H7 (cell line): ENCODE data around the gene KCNQ1. TPM values are rescaled to one million over a fixed set of nuclear protein-coding genes. Genes with fewer than 3 reads are reported as not detected.

Experiments
- DNase-seq: peaks from one replicate; pipeline ENCODE4 v3.0.0; 2012
- H3K27me3 ChIP-seq: 2 replicates; pipeline ENCODE4 v1.6.0; 2011; ENCODE audit warnings: mild to moderate bottlenecking, low read length; ENCODE audit not compliant: control insufficient read depth, insufficient read depth
- H3K36me3 ChIP-seq: replicated peaks from 2 replicates; pipeline ENCODE4 v1.5.1; 2011; ENCODE audit warnings: low read length; ENCODE audit not compliant: control insufficient read depth, insufficient read depth
- H3K4me3 ChIP-seq: 2 replicates; pipeline ENCODE4 v1.5.1; 2011; ENCODE audit warnings: low read depth, mild to moderate bottlenecking, control low read depth, low read length, moderate library complexity; ENCODE audit not compliant: insufficient read depth
- total RNA-seq: library from RNA; depleted of rRNA; stranded (reverse); fragments of >200 nt; shearing (Covaris generic); gene quantifications from 2 replicates; pipeline ENCODE4 v1.2.3, GENCODE V29; 2014

The KCNQ1 gene
- total RNA-seq, 1 experiment from 2014 or later: 0.48 TPM

DNA sequence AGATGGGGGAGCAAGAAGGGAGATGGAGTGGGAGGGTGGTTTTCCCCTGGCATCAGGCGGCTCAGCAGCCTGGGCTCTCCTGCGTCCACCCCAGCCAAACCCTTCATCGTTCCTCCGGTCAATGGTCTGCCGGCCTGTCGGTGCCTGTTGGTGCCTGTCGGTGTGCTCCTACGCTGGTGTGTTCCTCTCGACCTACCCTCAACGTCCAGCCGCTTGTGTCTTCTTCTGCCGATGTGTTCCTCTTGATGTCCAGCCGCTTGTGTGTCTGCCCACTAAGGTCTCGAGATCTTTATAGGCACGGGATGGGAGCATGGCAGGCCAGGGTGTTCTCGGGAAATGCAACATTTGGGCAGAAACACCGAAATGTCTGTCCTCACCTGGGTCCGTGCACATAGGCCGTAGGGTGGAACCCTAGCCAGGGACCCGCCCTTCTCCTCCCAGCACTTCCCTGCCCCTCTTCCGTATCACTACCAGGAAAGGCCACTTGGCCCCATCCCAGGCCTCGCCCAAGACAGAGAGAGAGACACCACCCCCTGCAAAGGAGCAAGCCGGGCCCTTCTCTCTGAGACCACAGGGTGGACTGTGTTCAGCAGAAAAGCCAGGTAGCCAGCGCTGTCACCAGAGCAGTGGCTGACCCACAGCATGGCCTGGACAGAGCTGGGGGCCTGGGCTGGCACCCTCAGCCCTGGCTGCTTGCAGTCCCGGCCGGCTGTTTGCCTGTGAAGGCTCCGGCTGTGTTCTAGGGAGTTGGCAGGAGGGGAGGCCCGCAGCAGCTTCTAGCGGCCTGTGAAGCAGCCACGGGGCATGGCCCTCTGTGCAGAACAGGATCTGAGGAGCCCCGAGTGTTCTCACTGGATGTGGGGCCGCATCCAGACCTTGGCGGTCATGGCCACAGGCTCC, 316.6 kb downstream of the KCNQ1 start:
- Histone ChIP-seq H3K4me3 (no peak overlapping the region), H3K36me3 (no peaks in the 10 kb centered on the region), H3K27me3 (peaks cover 2% of the 10 kb centered on the region; the same call in 1 of the 2 replicates)
- DNase-seq: peak; percentile 49

DNA sequence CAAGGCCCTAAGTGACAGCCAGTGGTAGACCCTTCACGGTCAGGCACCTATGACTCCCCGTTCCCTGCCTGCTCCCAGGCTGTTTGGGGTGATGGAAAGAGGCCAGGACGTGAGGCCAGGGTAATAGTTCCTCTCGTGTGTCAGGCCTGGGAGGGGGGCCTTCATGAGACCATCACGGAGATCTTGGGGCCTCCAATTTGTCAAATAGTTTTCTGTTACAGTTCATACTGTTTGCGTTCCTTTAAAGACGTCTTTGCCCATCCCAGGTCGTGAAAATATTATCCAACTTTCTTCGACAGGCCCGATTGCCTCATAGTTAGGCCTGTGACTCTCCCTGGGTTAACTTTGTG, 317.2 kb downstream of the KCNQ1 start:
- no peaks in the 10 kb centered on the region for H3K36me3 ChIP-seq
- DNase-seq: no peak
- no peak overlapping the region for H3K4me3 ChIP-seq
- H3K27me3 ChIP-seq: peaks cover 2% of the 10 kb centered on the region; the same call in 1 of the 2 replicates

DNA sequence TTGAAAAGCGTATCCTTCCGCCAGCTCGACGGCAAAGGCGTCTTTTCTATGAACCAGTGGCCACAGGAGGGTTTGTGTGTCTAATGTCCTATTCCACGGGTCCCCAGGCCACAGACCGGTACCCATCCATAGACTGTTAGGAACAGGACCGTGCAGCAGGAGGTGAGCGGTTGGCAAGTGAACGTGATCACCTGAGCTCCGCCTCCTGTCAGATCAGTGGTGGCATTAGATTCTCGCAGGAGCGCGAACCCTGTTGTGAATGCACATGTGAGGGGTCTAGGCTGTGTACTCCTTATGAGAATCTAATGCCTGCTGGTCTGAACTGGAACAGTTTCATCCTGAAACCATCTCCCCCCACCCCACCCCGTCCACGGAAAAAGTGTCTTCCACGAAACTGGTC, 317.6 kb downstream of the KCNQ1 start:
- Histone ChIP-seq H3K36me3 (no peaks in the 10 kb centered on the region), H3K27me3 (peaks cover 5% of the 10 kb centered on the region), H3K4me3 (no peak overlapping the region)
- no peak for DNase-seq

DNA sequence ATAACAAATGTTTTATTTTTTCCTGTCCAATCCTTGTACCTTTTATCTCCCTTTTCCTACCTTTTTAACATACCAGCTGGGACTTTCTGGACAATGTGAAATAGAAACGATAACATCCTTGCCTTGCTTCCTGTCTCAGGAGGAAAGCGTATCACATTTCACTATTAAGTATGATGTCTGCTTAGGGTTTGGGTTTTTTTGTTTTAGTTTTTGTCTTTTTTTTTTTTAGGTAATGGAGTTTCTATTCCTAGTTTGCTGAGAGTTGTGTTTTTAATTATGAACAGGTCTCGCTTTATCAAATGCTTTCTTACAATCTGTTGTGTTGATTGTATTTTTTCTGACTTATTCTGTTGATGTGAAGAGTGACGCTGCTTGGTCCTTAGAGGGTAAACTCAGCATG, 319.2 kb downstream of the KCNQ1 start:
- H3K27me3 ChIP-seq: peaks cover 7% of the 10 kb centered on the region
- no peaks in the 10 kb centered on the region for H3K36me3 ChIP-seq
- H3K4me3 ChIP-seq: no peak overlapping the region
- no peak for DNase-seq

DNA sequence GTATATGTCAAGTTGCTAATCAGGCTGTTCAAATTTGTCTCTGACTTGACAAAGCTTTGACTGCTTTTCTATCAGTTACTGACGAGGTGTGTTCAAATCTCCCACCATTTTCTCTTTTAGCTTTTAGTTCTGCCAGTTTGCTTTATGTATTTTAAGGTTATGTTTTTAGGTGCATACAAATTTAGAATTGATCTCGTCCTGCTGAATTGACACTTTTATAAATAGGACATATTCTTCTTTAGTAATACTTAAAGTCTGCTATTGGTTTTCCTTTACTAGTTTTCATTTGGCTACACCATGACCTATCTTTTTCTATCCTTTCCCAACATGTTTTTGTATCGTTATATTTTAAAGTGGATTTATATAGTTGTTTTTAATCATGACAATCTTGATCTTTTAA, 320.7 kb downstream of the KCNQ1 start:
- no peak overlapping the region for H3K4me3 ChIP-seq
- H3K27me3 ChIP-seq: peaks cover 7% of the 10 kb centered on the region
- DNase-seq: no peak
- H3K36me3 ChIP-seq: no peaks in the 10 kb centered on the region

DNA sequence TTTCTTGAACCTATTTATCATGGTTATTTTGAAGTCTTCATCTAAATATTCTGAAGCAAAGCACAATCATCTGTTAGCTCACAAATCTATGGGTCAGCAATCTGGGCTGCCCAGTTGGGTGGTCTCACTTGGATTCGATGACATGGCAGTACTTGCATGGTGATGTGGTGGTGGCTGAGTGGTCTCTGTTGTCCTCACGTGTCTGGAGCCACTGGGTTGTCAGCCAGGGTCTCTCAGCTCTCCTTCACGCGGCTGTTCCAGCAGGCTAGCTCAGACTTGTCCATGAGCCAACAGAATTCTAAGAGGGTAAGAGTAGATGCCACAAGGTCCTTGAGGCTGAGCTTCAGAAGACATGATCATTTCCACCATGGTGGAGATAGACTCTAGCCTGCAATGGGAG, 321.4 kb downstream of the KCNQ1 start:
- Histone ChIP-seq H3K36me3 (no peaks in the 10 kb centered on the region), H3K27me3 (peaks cover 10% of the 10 kb centered on the region), H3K4me3 (no peak overlapping the region)
- DNase-seq: no peak

DNA sequence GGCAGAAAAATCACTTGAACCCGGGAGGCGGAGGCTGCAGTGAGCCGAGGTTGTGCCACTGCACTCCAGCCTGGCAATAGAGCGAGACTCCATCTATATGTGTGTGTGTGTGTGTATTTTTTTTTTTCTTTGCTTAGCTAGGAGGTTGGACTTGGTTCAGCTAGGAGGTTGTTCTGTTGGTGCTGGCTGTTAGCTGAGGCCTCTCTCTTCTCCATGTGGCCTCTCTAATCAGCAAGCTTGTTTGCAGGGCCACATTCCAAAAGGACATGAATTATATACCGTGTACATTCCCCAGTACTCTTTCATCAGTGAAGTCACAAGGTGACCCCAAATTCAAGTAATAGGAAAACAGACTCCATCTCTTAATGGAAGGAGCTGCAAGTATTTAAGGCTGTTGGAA, 322.3 kb downstream of the KCNQ1 start:
- H3K4me3 ChIP-seq: no peak overlapping the region
- peaks cover 13% of the 10 kb centered on the region for H3K27me3 ChIP-seq
- no peak for DNase-seq
- no peaks in the 10 kb centered on the region for H3K36me3 ChIP-seq

DNA sequence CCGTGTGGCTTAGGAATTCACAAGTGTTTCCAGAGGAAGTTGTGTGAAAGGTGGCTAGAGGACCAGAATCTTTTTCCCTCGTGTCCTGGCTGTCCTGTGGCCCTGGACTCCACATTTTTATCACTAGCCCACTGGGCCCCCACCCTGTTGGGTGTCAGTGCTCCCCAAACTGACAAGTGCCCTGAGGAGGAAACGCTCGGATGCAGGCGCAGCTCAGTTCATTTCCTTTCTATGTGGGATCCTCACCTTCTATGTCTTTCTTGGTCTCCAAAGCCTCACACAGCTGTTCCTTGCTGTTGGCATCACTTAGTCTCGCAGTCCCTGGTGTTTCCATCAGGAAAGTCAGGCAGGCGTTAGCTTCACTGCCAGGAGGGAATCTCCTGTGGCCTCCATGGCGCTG, 323.0 kb downstream of the KCNQ1 start:
- no peak for DNase-seq

DNA sequence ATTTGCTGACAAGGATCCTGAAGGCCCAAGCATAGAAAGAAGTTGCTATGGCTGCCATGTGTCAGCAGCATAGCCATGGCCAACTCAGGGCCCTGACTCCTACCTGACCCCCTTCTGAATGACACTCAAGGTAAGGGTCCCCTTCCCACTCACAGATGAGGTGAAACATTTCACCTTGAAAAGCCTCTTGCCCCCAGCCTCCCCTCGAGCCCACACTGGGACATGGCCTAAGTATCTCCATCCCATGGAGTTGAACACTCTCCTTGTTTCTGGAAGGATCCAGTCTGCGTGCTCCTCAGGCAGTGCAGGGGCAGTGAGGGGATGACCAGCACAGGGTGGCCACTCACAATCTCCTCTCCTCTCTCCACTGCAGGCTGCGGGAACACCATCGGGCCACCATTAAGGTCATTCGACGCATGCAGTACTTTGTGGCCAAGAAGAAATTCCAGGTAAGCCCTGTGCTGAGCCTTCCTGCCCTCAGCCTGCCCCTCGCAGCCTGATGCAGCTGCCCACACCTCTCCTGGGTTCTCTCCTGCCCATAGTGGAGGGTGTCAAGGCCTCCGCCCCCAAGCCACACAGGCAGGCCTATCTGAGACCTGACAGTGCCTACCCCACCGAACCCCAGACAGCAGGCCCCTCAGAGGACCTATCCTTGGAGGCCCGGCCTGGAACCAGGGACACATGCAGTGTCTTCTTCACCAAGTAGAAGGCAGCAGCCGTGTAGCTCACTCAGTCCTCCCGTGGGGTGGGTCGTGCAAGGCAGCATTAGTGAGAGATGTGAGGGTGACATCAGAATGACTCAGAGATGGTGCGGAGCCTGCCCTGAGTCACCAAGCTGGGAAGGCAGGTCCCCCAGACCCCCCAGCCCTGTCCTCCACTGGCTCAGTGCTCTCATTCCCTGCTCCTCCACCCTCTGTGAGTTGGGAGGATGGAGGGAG, 323.9 kb downstream of the KCNQ1 start:
- Histone ChIP-seq H3K27me3 (peaks cover 19% of the 10 kb centered on the region), H3K4me3 (no peak overlapping the region), H3K36me3 (no peaks in the 10 kb centered on the region)
- DNase-seq: no peak

More for the DNA sequence above, 323.0 kb downstream of the KCNQ1 start:
- Histone ChIP-seq H3K27me3 (peaks cover 17% of the 10 kb centered on the region), H3K4me3 (no peak overlapping the region), H3K36me3 (no peaks in the 10 kb centered on the region)

DNA sequence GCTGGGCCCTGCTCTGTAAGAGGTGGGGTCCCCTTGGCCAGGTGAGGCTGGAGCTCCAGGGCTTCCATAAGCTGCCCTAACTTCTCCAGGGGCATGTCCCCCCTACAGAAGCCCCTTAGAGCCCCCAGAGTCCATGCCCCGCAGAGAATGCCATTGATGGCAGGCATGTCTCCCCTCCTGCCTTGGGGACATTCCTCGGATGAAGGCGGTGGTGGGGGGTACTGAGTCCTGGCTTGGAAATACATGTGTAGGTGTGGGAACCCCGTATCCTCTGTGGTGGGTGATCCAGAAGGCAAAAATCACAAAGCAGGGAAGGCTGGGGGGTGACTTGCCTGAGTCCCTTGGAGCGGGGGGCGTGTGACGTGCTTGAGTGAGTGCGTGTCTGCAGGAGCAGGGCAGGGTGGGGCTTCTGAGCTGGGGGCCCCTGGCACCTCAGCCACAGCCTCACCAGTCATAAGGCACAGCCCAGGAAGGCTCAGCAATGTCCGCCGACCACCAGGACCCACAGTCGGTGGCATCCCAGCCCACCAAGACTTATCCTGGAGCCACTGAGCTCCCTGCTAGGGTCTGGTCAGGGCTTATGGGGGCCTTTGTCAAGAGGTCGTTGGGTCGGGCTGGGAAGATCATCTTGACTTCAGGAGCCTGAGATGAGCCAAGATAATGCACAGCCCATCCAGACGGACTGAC, 324.7 kb downstream of the KCNQ1 start:
- Histone ChIP-seq H3K36me3 (no peaks in the 10 kb centered on the region), H3K4me3 (no peak overlapping the region), H3K27me3 (peaks cover 22% of the 10 kb centered on the region)
- DNase-seq: no peak

DNA sequence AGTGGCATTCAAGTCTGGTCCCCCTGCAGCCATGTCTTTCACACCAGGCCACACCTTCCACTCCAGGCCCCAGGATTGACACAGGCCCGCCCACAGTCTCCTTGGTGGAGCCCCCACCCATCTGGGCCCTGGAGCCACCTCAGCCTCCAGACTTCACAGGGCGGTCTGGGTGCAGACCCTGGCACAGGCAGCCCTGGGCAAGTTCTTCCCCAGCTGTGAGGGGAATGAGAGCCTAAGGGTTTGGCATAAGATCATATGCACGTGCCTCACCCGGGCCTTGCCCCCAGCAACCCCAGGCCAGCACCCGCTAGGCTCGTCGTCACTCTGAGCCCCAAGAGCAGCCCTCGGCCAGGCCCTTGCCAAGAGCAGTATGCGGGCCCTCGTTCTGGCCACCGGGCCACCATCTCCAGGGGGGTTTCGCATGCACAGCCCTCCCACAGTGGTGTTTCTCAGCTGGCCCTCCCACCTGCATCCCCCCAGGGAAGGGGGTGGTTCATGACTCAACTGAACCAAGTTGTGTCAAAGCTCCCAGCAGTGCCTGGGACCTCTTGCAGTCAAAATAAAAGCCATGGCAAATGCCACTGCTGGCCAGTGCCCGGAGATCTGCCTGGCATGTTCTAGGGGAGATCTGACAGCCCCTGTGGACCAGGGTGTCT, 325.4 kb downstream of the KCNQ1 start:
- H3K27me3 ChIP-seq: peaks cover 24% of the 10 kb centered on the region
- no peak overlapping the region for H3K4me3 ChIP-seq
- peak; percentile 48 for DNase-seq
- H3K36me3 ChIP-seq: no peaks in the 10 kb centered on the region

DNA sequence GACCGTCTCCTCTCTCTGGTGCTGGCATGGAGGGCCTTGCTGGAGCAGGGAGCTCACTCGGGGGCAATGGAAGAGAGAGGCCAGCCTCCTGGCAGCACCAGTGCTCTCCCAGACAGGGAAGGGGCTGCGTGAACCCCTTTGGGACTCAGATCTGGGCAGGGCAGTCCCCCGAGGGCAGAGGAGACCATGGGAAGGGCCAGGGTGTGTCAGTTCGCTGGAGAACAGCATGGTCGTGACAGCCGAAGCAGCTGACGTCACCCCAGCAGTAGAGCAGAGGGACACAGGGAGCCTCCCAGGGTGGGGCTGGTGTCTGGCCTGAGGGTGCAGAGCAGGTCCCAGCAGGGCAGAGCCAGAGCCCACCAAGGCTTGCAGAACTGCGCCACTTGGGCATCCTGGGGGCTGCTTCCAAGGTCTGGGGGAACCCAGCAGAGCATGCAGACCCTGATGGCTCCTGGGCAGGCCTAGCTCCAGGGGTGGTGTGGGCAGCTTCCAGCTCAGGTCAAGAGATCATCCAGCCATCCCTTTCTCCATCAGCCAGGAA, 326.0 kb downstream of the KCNQ1 start:
- H3K36me3 ChIP-seq: no peaks in the 10 kb centered on the region
- no peak overlapping the region for H3K4me3 ChIP-seq
- no peak for DNase-seq
- H3K27me3 ChIP-seq: peaks cover 24% of the 10 kb centered on the region

DNA sequence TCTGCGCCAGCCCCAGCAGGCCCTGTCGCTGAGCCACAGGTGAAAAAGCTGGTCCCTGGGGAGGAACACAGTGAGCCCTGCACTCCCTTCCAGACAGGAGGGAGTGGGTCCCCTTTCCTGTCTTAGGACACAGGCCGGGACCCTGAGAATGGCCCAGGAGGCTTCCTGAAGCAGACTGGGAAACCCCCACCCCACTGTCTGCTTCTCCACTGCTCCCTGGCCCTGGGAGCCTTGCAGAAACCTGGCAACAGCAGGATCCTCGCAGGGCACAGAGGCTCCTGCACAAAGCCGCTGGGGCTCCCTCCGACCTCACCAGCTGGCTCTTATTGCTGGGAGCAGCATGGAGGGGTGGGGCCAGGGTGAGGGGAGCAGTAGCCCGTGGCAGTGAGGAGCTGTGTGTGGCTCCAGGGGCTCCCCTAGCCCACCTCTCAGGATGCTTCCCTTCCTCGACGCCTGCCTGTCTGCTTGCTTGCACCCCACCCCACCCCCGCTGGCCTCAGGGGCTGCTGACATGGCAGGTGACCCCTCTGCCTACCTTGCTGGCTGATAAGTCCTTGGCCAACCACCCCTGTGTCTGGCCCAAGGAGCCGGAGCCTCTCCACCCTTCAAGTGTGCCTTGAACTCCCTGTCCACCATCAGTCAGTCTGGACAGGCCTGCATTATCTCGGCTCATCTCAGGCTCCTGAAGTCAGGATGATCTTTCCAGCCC, 327.1 kb downstream of the KCNQ1 start:
- Histone ChIP-seq H3K4me3 (no peak overlapping the region), H3K27me3 (peaks cover 24% of the 10 kb centered on the region), H3K36me3 (no peaks in the 10 kb centered on the region)
- peak; percentile 70 for DNase-seq
